GM23338 (cell line): ENCODE measurements around the gene TSSC4.

Source experiments
- CREB1 ChIP-seq: fragments of 250-450 bp; sonication (Bioruptor Pico); IDR thresholded peaks from 2 replicates; pipeline ENCODE4 v1.5.0; 2020; ENCODE audit warnings: low read depth, mild to moderate bottlenecking, moderate library complexity
- CTCF ChIP-seq, 2 experiments: fragments of 200-600 bp in 1 of 2; sonication (generic) in 1 of 2; conservative IDR thresholded peaks; 2 replicates each; pipeline versions ENCODE4 v1.5.1 to v1.6.1; 2016 to 2017; ENCODE audit warnings: antibody characterized with exemption in 2 of 2, low read depth in 2 of 2, mild to moderate bottlenecking in 2 of 2, moderate library complexity in 1 of 2
- EZH2phosphoT487 ChIP-seq: fragments of 200-600 bp; sonication (generic); IDR thresholded peaks from one replicate; pipeline ENCODE4 v1.8.1; 2018; ENCODE audit warnings: antibody characterized with exemption; ENCODE audit not compliant: unreplicated experiment
- POLR2AphosphoS5 ChIP-seq: IDR thresholded peaks from 2 replicates; pipeline ENCODE4 v1.6.1; 2016; ENCODE audit warnings: antibody characterized with exemption, low read depth
- REST ChIP-seq: IDR thresholded peaks from one replicate; pipeline ENCODE4 v1.6.1; 2018; ENCODE audit warnings: antibody characterized with exemption; ENCODE audit not compliant: unreplicated experiment

GRCh38 chr11:2442589-2442988 is 42.0 kb downstream of the TSSC4 start:
- TF ChIP-seq CREB1 (CRISPR knock-in tag) (no peak), EZH2phosphoT487 (no peak), POLR2AphosphoS5 (no peak), CTCF (conservative IDR thresholded peaks at IDR 0.05; ENCODE audit: low read depth in 2 of 2) (no peak), REST (no peak)
